ENCODE measurements around the gene LAMA3.

LAMA3 gene

GRCh38 chr18:23967321-23968089 is 278.3 kb downstream of the LAMA3 start:
- no peak for DNase-seq
- TF ChIP-seq GATA1 (IDR thresholded peaks at IDR 0.05; ENCODE audit: low read depth, low read length), result no peak
- TF ChIP-seq POLR2A (IDR thresholded peaks at IDR 0.05; ENCODE audit: low read length), result no peak

- DNase-seq, result no peak
- TF ChIP-seq GATA1 (IDR thresholded peaks at IDR 0.05; ENCODE audit: low read depth, low read length) (no peak), POLR2A (IDR thresholded peaks at IDR 0.05; ENCODE audit: low read length) (no peak)
Measured at GRCh38 chr18:23968638-23969604, 279.7 kb downstream of the LAMA3 start.

GRCh38 chr18:23969664-23970063 is 280.4 kb downstream of the LAMA3 start:
- no peak for DNase-seq
- TF ChIP-seq POLR2A (IDR thresholded peaks at IDR 0.05; ENCODE audit: low read length), result no peak

- TF ChIP-seq POLR2A (IDR thresholded peaks at IDR 0.05; ENCODE audit: low read length), result no peak
- no peak for TF ChIP-seq GATA1 (IDR thresholded peaks at IDR 0.05; ENCODE audit: low read depth, low read length)
- no peak for DNase-seq
Measured at GRCh38 chr18:23970161-23971096, 281.2 kb downstream of the LAMA3 start.

GRCh38 chr18:23971097-23971440 is 281.8 kb downstream of the LAMA3 start:
- TF ChIP-seq POLR2A (IDR thresholded peaks at IDR 0.05; ENCODE audit: low read length) (no peak), GATA1 (IDR thresholded peaks at IDR 0.05; ENCODE audit: low read depth, low read length) (no peak)
- no peak for DNase-seq

GRCh38 chr18:23971666-23972230 is 282.5 kb downstream of the LAMA3 start:
- TF ChIP-seq GATA1 (IDR thresholded peaks at IDR 0.05; ENCODE audit: low read depth, low read length) (no peak), POLR2A (IDR thresholded peaks at IDR 0.05; ENCODE audit: low read length) (no peak)
- no peak for DNase-seq

GRCh38 chr18:23972453-23972852 is 283.2 kb downstream of the LAMA3 start:
- no peak for TF ChIP-seq GATA1 (IDR thresholded peaks at IDR 0.05; ENCODE audit: low read depth, low read length)
- TF ChIP-seq POLR2A (IDR thresholded peaks at IDR 0.05; ENCODE audit: low read length), result no peak
- no peak for DNase-seq

GRCh38 chr18:23977103-23977502 is 287.9 kb downstream of the LAMA3 start:
- TF ChIP-seq GATA1 (IDR thresholded peaks at IDR 0.05; ENCODE audit: low read depth, low read length) (no peak), POLR2A (IDR thresholded peaks at IDR 0.05; ENCODE audit: low read length) (no peak)
- DNase-seq, result no peak

GRCh38 chr18:23977719-23978483 is 288.6 kb downstream of the LAMA3 start:
- no peak for DNase-seq
- no peak for TF ChIP-seq POLR2A (IDR thresholded peaks at IDR 0.05; ENCODE audit: low read length)
- no peak for TF ChIP-seq GATA1 (IDR thresholded peaks at IDR 0.05; ENCODE audit: low read depth, low read length)

- no peak for DNase-seq
- TF ChIP-seq GATA1 (IDR thresholded peaks at IDR 0.05; ENCODE audit: low read depth, low read length), result no peak
Measured at GRCh38 chr18:23981369-23981980, 292.2 kb downstream of the LAMA3 start.

- no peak for TF ChIP-seq GATA1 (IDR thresholded peaks at IDR 0.05; ENCODE audit: low read depth, low read length)
- no peak for TF ChIP-seq POLR2A (IDR thresholded peaks at IDR 0.05; ENCODE audit: low read length)
- no peak for DNase-seq
Measured at GRCh38 chr18:23982155-23983079, 293.2 kb downstream of the LAMA3 start.

Data from erythroblast (primary cell).